Activated CD4-positive, alpha-beta T cell treated with anti-CD3 and anti-CD28 coated beads, Interleukin-2, amount 50 U/mL, for 16 hours (primary cell): Measurements from ENCODE around the gene KRTAP3-1.

Experiments
- DNase-seq: peaks from one replicate; pipeline ENCODE4 v3.0.0-alpha.2; 2020

KRTAP3-1 gene

DNA sequence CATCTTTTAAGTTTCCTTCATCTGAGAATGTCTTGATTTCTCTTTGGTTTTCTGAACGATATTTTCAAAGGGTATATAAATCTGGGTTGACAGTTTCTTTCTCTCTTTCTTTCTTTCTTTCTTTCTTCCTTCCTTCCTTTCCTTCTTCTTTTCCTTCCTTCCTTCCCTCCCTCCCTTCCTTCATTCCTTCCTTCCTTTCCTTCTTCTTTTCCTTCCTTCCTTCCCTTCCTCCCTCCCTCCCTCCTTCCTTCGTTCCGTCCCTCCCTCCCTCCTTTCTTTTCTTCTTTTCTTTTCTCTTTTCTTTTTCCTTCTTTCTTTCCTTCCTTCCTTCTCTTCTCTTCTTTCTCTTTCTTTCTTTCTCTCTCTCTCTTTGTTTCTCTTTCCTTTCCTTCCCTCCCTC, 34.6 kb downstream of the KRTAP3-1 start:
- no peak for DNase-seq

DNA sequence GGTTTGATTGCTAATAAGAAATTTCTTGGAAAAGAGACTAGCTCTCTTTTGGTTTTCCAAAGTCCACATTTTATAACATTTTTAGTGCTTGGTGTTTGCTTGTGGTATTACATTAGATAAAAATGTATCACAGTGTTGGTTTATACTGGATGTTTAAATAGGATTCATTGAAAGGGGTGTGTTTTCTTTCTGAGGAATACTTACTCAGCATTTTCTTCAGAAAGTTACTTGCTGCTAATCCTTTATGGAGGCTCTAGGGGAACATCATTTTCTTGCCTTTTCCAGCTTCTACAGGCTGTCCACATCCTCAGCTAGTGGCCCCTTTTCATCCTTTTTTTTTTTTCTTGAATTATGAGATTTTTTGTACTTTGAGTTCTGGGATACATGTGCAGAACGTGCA, 41.3 kb downstream of the KRTAP3-1 start:
- DNase-seq = no peak

- DNase-seq = no peak
These were observed 42.1 kb downstream of the KRTAP3-1 start, which contains the start of gene KRT39 for GRCh38 chr17:40966848-40967247. Gene KRT39, minus strand, starts transcription at chr17:40966948. Its CDS starts 92 bp downstream, at chr17:40966856.

DNA sequence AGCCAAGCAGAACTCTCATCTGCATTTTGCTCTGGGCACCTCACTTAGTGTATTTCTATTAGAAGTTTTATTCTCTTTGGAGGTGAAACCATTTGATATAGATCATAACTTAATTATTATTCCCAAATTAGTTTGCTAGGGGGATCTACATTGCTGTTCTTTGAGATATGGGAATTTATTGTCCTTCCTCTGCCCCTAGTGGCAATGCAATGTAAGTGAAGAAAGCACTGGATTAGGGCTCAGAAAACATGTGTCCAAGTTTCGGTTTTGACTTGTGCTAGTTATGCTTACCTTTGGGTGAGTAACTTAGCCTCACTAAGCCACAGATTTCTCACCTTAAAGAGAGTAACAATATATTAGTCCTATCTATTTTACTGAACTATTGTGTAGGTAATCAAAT, 45.1 kb downstream of the KRTAP3-1 start:
- peak; percentile 6 for DNase-seq

DNA sequence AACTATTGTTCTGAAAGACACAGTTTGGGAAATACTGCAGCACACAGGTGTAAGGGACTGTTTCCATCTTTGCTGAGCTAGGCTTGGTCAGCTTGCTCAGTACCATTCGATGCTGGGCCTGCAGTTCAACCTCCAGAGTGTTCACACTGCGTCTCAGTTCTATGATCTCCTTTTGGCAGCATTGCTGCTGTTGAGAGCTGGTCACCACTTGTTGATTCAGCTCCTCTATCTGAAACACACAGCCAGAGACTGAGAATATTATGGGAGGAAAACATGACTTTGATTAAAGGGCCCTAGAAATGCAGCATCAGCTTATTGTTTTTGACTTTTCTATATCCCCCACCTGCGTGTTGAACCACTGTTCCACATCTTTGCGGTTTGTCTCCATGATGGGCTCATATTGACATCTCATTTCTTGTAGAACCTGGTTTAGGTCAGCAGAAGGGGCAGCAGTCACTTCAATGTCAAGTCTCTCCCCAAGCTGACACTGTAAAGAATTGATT, 46.8 kb downstream of the KRTAP3-1 start:
- DNase-seq = no peak

DNA sequence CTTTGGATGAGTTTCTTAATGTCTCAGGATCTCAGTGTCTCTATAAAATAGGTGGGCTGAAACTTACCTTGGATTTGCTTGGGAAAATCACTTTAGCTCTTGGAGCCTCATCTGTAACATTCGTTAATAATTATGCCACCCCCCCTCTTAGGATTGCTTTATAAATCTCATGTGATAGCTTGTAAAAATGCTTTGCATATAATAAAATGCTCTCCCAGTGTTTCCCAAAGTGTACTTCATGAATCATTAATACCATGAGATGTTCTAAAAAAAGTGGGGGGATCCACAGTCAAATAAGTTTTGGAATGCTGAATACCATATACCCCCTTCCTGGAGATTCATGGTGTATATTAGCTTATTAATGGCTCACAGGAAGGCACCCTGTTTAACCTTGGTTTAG, 47.3 kb downstream of the KRTAP3-1 start:
- DNase-seq = no peak

GRCh38 chr17:40960144-40960543, 48.8 kb downstream of the KRTAP3-1 start:
- no peak for DNase-seq
